ENCODE results near the gene PDE7B.
A peak's percentile ranks its signal among the peaks of the same experiment; 100 is the strongest.

Gene PDE7B

GRCh38 chr6:136189104-136189503, 337.6 kb downstream of the PDE7B start:
- ChIA-PET CTCF (interaction anchor here (1.1 kb wide), 1 partner anchor 12 kb away, joined by 3 read pairs; no protein-coding TSS in a partner anchor), POLR2A (no interaction called here)
- no peak for DNase-seq (ENCODE audit: extremely low spot score)
- TF ChIP-seq CTCF (IDR thresholded peaks at IDR 0.05; ENCODE audit: control extremely low read depth, extremely low read depth, low read depth, missing control alignments): no peak

DNA sequence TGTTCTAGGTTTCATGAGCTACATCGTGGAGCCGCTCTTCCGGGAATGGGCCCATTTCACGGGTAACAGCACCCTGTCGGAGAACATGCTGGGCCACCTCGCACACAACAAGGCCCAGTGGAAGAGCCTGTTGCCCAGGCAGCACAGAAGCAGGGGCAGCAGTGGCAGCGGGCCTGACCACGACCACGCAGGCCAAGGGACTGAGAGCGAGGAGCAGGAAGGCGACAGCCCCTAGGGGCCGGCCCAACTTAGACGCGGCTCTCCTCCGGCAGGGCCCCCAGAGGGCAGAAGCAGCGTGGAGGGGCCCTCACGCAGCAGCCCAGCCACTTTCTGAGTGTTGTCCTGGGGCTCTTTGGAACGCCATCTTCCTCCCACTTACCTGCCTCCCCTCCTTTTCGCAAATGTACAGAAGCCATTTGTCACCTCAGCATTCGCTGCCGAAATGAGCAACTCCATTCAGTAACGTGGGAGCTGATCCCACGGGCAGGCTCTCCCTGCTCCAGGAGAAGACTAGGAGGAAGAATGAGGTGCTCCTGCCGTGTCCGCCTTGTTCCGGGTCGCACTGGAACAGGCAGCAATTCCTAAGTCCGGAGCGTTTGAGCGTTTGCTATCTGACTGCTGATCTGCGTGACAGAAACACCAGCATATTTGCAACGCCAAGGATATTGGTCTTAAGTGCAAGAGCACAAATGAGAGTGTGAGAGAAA, 340.3 kb downstream of the PDE7B start:
- POLR2A ChIA-PET: no interaction called here
- no peak for DNase-seq (ENCODE audit: extremely low spot score)
- CTCF ChIA-PET: no interaction called here
- TF ChIP-seq CTCF (IDR thresholded peaks at IDR 0.05; ENCODE audit: control extremely low read depth, extremely low read depth, low read depth, missing control alignments): no peak

- POLR2A ChIA-PET: no interaction called here
- CTCF ChIA-PET: interaction anchor here (1.2 kb wide), 1 partner anchor 9 kb away, joined by 3 read pairs; no protein-coding TSS in a partner anchor
- no peak for DNase-seq (ENCODE audit: extremely low spot score)
- no peak for TF ChIP-seq CTCF (IDR thresholded peaks at IDR 0.05; ENCODE audit: control extremely low read depth, extremely low read depth, low read depth, missing control alignments)
Measured at GRCh38 chr6:136192902-136193301, 341.4 kb downstream of the PDE7B start.

DNA sequence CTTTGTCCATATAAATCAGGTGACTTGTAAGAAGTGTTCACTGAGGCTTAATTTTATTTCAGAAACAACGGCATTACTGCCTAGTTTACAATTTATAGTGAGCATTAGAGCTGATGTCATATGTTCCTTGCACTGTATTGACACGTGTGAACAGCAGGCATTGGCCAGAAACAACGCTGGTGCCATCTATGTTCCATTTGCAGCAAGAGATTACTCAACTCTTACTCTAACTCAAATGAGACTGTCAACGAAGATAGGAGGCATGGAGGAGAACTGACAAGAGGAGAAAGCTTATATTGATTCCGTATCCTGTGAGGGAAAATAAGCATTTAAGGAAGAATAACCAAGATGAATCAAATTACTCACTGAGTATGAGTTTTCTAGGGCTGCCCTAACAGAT, 350.2 kb downstream of the PDE7B start:
- ChIA-PET POLR2A (no interaction called here), CTCF (interaction anchor here (0.9 to 2.4 kb wide), 7 partner anchors 9 to 666 kb away, joined by 3 to 9 read pairs (median 3); no protein-coding TSS in a partner anchor)
- DNase-seq (ENCODE audit: extremely low spot score): no peak
- peak; percentile 4 for TF ChIP-seq CTCF (IDR thresholded peaks at IDR 0.05; ENCODE audit: control extremely low read depth, extremely low read depth, low read depth, missing control alignments)

DNA sequence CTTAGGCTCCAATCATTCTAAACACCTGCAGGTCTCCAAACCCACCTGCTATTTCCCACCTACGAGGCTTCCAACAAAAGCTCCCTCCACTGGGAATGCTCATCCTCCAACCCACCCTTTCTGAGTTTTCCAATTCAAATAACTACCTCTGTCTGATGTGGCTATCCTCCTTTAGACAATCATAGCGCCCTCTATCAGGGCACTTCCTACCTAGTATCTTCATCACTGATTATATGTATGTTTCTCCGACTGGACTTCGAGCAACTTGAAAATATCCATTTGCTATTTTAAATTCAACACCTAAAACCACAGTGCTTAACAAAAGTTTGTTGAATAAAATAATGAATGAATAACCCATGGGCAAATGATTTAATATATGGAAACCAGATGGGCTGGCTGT, 357.3 kb downstream of the PDE7B start:
- POLR2A ChIA-PET: no interaction called here
- CTCF ChIA-PET: interaction anchor here (0.6 to 1.0 kb wide), 2 partner anchors 18 to 532 kb away, joined by 3 read pairs; no protein-coding TSS in a partner anchor
- TF ChIP-seq CTCF (IDR thresholded peaks at IDR 0.05; ENCODE audit: control extremely low read depth, extremely low read depth, low read depth, missing control alignments): no peak
- DNase-seq (ENCODE audit: extremely low spot score): no peak

DNA sequence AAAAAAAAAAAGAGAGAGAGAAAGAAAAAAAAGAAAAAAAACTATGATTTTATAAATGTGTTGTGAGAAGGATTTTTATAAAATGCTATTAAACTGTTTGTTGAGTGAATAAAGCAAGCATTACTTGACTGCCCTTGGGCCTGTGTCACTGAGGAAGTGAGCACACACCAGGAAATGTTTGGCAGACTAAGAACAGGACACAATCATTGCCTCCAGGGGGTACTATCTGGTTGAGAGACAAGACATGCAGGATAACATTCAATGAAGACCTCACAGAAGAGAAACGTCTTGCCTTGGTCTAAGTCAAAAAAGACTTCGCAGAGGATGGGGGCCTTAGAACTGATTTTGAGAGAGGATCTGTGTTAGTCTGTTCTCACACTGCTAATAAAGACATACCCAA, 358.0 kb downstream of the PDE7B start:
- POLR2A ChIA-PET: no interaction called here
- no peak for TF ChIP-seq CTCF (IDR thresholded peaks at IDR 0.05; ENCODE audit: control extremely low read depth, extremely low read depth, low read depth, missing control alignments)
- DNase-seq (ENCODE audit: extremely low spot score): no peak
- CTCF ChIA-PET: interaction anchor here (1.0 kb wide), 1 partner anchor 17 kb away, joined by 3 read pairs; no protein-coding TSS in a partner anchor

All from GM10248 (cell line).